ENCODE data around the gene ITPR3. TPM values are rescaled to one million over a fixed set of nuclear protein-coding genes. Genes with fewer than 3 reads are reported as not detected.
A peak's percentile ranks its signal among the peaks of the same experiment; 100 is the strongest.

ITPR3 gene
- total and polyA plus RNA-seq, 8 donors: 14.1 to 149 (median 65.6) TPM

DNA sequence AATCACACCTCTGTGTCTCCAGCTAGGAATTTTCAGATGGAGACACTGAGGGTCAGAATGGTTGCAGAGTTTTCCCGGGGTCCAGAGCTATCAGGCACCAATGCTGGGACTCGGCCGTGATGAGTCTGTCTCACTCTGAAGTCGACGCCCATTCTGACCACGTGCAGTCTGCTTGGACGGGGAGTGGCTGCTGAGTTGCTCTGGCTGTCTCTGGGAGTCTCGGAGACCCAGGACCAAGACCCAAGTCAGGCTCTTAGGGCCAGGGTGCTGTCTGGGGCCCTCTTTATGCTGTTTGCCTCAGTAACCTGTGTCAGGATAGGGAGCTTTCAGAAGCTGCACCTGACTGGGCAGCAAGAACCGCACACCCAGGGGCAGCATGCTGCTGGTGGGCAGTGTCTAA, 121.0 kb downstream of the ITPR3 start:
- Histone ChIP-seq H3K27me3 (peaks cover 0 to 16% (median 0%) of the 10 kb centered on the region in 3 donors), H3K4me3 (no peak overlapping the region), H3K27ac (no peak overlapping the region), H3K9me3 (no peaks in the 10 kb centered on the region), H3K4me1 (peaks cover 0 to 43% (median 6%) of the 10 kb centered on the region in 4 donors), H3K36me3 (no peaks in the 10 kb centered on the region)
- TF ChIP-seq, protein P1, sequence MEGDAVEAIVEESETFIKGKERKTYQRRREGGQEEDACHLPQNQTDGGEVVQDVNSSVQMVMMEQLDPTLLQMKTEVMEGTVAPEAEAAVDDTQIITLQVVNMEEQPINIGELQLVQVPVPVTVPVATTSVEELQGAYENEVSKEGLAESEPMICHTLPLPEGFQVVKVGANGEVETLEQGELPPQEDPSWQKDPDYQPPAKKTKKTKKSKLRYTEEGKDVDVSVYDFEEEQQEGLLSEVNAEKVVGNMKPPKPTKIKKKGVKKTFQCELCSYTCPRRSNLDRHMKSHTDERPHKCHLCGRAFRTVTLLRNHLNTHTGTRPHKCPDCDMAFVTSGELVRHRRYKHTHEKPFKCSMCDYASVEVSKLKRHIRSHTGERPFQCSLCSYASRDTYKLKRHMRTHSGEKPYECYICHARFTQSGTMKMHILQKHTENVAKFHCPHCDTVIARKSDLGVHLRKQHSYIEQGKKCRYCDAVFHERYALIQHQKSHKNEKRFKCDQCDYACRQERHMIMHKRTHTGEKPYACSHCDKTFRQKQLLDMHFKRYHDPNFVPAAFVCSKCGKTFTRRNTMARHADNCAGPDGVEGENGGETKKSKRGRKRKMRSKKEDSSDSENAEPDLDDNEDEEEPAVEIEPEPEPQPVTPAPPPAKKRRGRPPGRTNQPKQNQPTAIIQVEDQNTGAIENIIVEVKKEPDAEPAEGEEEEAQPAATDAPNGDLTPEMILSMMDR (IDR thresholded peaks at IDR 0.05): no peak
- TF ChIP-seq EP300 (IDR thresholded peaks at IDR 0.05) (no peak), POLR2AphosphoS5 (IDR thresholded peaks at IDR 0.05) (no peak), POLR2A (IDR thresholded peaks at IDR 0.05) (no peak)
- no peak for DNase-seq
- WGBS, 5 donors: 52 to 77% (median 56%) methylated on average over 6 to 9 of the region's 9 CpGs
- intact Hi-C loops (cut with DNase I; ENCODE audit: low total_unique reads): no loop called here

DNA sequence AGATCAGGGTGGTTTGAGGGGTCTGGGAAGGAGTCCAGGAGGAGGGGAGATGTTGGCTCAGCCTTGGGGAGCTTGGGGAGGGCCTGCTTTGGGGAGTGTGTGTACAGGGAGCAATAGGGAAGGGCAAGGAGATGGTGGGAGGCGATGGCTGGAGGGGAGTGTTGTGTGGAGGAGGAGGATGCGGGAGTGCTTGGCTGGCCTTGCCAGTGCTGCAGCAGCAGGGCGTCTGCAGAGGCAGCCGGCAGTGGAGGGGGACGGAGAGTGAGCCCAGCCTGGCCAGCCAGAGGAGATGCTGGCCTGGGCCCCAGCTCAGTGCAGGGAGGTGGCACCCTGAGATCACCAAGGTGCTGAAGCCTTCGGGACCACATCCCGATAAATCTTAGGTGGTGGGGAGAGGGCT, 121.7 kb downstream of the ITPR3 start:
- Histone ChIP-seq H3K27me3 (peaks cover 0 to 16% (median 0%) of the 10 kb centered on the region in 3 donors), H3K9me3 (no peaks in the 10 kb centered on the region), H3K27ac (no peak overlapping the region), H3K4me1 (peaks cover 0 to 43% (median 6%) of the 10 kb centered on the region in 4 donors), H3K36me3 (no peaks in the 10 kb centered on the region), H3K4me3 (no peak overlapping the region)
- 72 to 82% (median 74%) methylated on average over 7 of the region's 7 CpGs for WGBS, 5 donors
- intact Hi-C loops (cut with DNase I; ENCODE audit: low total_unique reads): no loop called here
- peak in 1 of 2 donors; percentile 51 for DNase-seq
- TF ChIP-seq POLR2AphosphoS5 (IDR thresholded peaks at IDR 0.05) (no peak), POLR2A (IDR thresholded peaks at IDR 0.05) (no peak), EP300 (IDR thresholded peaks at IDR 0.05) (no peak)
- TF ChIP-seq, protein P1 (IDR thresholded peaks at IDR 0.05): no peak

DNA sequence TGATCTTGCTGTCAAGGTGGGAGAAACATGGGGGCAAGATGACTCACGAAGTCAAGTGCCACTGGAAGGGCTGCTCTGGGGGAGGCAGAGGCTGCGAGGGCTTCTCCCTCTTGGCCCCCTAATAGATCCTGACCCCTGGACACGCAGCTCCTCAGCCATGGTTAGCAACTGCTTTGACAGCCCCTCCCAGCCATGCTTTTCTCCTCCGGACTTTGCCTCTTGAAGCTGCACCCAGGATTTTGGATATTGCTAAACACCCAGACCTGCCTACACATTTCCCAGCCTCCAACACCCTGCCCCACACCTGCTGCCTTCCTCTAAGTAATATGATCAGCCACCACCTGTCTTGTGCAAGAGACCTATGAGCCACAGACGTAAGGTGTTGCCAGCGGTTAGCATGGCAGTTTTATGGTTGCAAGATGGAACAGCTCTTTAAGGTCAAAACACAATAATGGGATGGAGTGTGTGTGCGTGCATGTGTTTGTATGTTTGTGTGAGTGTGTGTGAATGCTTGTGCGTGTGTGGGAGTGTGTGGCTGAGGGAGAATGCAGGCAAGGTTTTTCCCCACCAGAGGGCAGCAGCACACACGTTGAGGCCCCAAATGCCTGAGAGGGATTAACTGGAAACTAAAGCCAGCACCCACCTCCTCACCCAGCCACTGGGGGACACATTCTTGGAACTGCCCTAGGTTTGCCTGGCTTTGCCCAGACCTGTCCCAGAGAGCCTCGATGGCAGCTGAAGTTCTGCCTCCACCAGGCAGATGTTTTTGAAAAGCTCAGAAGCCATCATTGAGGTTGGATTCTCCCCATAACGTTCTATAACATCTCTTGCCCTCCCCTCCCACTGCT, 123.1 kb downstream of the ITPR3 start:
- peak overlapping the region in 2 of 5 donors; percentile 40 to 58 for H3K27ac ChIP-seq
- no peaks in the 10 kb centered on the region for H3K36me3 ChIP-seq
- WGBS, 5 donors: 26 to 40% (median 29%) methylated on average over 11 of the region's 11 CpGs
- peak overlapping the region in 1 of 4 donors; percentile 6 for H3K4me3 ChIP-seq
- no peak for TF ChIP-seq EP300 (IDR thresholded peaks at IDR 0.05)
- TF ChIP-seq, protein P1 (IDR thresholded peaks at IDR 0.05): peak in 5 of 7 experiments; percentile 81 to 93 (median 88)
- DNase-seq: peak; percentile 75 to 90
- H3K27me3 ChIP-seq: peaks cover 0 to 16% (median 0%) of the 10 kb centered on the region in 3 donors
- H3K9me3 ChIP-seq: no peaks in the 10 kb centered on the region
- peaks cover 0 to 42% (median 6%) of the 10 kb centered on the region in 4 donors for H3K4me1 ChIP-seq
- intact Hi-C loops (cut with DNase I; ENCODE audit: low total_unique reads): no loop called here

DNA sequence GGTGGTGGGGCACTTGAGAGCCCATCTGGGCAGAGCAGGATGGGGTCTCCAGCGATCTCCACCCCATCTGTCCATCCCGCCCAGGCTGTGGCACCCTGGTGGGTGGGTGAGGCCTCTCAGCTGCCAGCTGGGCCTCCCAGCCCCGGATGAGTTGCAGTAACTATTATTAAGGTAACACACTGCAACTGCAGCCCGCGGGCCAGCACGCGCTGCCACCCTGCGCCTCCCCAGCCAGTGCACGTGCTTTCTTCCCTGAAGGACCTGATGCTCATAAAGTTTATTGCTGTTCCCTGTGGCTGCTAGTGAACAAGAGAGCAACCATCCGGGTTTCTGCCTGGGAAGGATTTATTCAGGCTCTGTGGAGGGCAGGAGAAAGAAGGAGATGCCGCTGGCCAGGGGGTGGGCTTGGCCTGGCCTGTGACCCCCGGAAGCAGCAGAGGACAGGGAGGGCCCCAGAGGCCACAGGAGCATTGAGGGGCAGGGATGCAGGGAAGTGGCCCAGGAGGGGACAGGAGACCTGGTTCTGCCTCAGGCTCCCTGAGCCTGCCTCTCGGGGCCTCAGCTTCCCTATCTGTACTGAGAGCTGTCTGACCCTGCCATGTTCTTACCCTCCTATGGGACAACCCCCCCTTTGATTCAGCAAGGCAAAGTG, 123.9 kb downstream of the ITPR3 start:
- no peaks in the 10 kb centered on the region for H3K9me3 ChIP-seq
- peak overlapping the region in 2 of 5 donors; percentile 40 to 58 for H3K27ac ChIP-seq
- no peak for DNase-seq
- peaks cover 0 to 16% (median 0%) of the 10 kb centered on the region in 3 donors for H3K27me3 ChIP-seq
- 64 to 75% (median 74%) methylated on average over 13 of the region's 13 CpGs for WGBS, 5 donors
- no peaks in the 10 kb centered on the region for H3K36me3 ChIP-seq
- TF ChIP-seq POLR2AphosphoS5 (IDR thresholded peaks at IDR 0.05) (no peak), EP300 (IDR thresholded peaks at IDR 0.05) (no peak), POLR2A (IDR thresholded peaks at IDR 0.05) (no peak)
- TF ChIP-seq, protein P1 (IDR thresholded peaks at IDR 0.05): no peak
- peak overlapping the region in 1 of 4 donors; percentile 6 for H3K4me3 ChIP-seq
- peaks cover 0 to 34% (median 6%) of the 10 kb centered on the region in 4 donors for H3K4me1 ChIP-seq
- intact Hi-C loops (cut with DNase I; ENCODE audit: low total_unique reads): no loop called here
